IPS-18a (cell line): Measurements from ENCODE around the gene GTF3C6.

Source experiments
- H3K27ac ChIP-seq: one replicate; pipeline ENCODE4 v1.5.1; 2013; ENCODE audit warnings: low read length
- H3K27me3 ChIP-seq: one replicate; pipeline ENCODE4 v1.6.1; 2013; ENCODE audit warnings: mild to moderate bottlenecking, low read length; ENCODE audit not compliant: control insufficient read depth, insufficient read depth
- H3K36me3 ChIP-seq: one replicate; pipeline ENCODE4 v1.6.1; 2013; ENCODE audit warnings: low read depth, low read length; ENCODE audit not compliant: control insufficient read depth
- H3K4me1 ChIP-seq: one replicate; pipeline ENCODE4 v1.6.1; 2013; ENCODE audit warnings: low read depth, low read length; ENCODE audit not compliant: control insufficient read depth
- H3K4me3 ChIP-seq: one replicate; pipeline ENCODE4 v1.5.1; 2013; ENCODE audit warnings: low read length
- H3K9ac ChIP-seq: one replicate; pipeline ENCODE4 v1.6.1; 2013; ENCODE audit warnings: mild to moderate bottlenecking, low read length, moderate library complexity
- H3K9me3 ChIP-seq: one replicate; pipeline ENCODE4 v1.6.1; 2013; ENCODE audit warnings: low read depth, low read length; ENCODE audit not compliant: control insufficient read depth

The GTF3C6 gene

GRCh38 chr6:110958329-110959192, at the start of gene GTF3C6:
GTF3C6 (plus strand) TSS chr6:110958706; CDS start chr6:110958770, 64 bp downstream.
- peaks cover 33% of the 10 kb centered on the region for H3K36me3 ChIP-seq
- no peaks in the 10 kb centered on the region for H3K27me3 ChIP-seq
- H3K27ac ChIP-seq = peak within 1 kb of the TSS; percentile 98
- H3K9ac ChIP-seq = peak within 1 kb of the TSS; percentile 99
- no peaks in the 10 kb centered on the region for H3K9me3 ChIP-seq
- peaks cover 3% of the 10 kb centered on the region for H3K4me1 ChIP-seq
- H3K4me3 ChIP-seq = peak within 1 kb of the TSS; percentile 99

GRCh38 chr6:110930781-110931180, 27.7 kb upstream of the GTF3C6 start:
- Histone ChIP-seq H3K9ac (no peak overlapping the region), H3K27me3 (no peaks in the 10 kb centered on the region), H3K36me3 (no peaks in the 10 kb centered on the region), H3K9me3 (no peaks in the 10 kb centered on the region), H3K27ac (no peak overlapping the region), H3K4me1 (no peaks in the 10 kb centered on the region), H3K4me3 (no peak overlapping the region)

GRCh38 chr6:110933912-110934311, 24.6 kb upstream of the GTF3C6 start:
- Histone ChIP-seq H3K9ac (no peak overlapping the region), H3K9me3 (no peaks in the 10 kb centered on the region), H3K4me3 (no peak overlapping the region), H3K36me3 (no peaks in the 10 kb centered on the region), H3K27ac (no peak overlapping the region), H3K4me1 (no peaks in the 10 kb centered on the region), H3K27me3 (no peaks in the 10 kb centered on the region)

- Histone ChIP-seq H3K4me1 (no peaks in the 10 kb centered on the region), H3K27ac (no peak overlapping the region), H3K4me3 (no peak overlapping the region), H3K9me3 (no peaks in the 10 kb centered on the region), H3K36me3 (no peaks in the 10 kb centered on the region), H3K27me3 (no peaks in the 10 kb centered on the region), H3K9ac (no peak overlapping the region)
These were observed 24.1 kb upstream of the GTF3C6 start for GRCh38 chr6:110934381-110934898.

- Histone ChIP-seq H3K9me3 (no peaks in the 10 kb centered on the region), H3K9ac (no peak overlapping the region), H3K27ac (no peak overlapping the region), H3K4me3 (no peak overlapping the region), H3K4me1 (no peaks in the 10 kb centered on the region), H3K27me3 (no peaks in the 10 kb centered on the region), H3K36me3 (no peaks in the 10 kb centered on the region)
These were observed 23.3 kb upstream of the GTF3C6 start for GRCh38 chr6:110935171-110935570.

GRCh38 chr6:110938171-110938570, 20.3 kb upstream of the GTF3C6 start:
- Histone ChIP-seq H3K9ac (no peak overlapping the region), H3K4me1 (no peaks in the 10 kb centered on the region), H3K9me3 (no peaks in the 10 kb centered on the region), H3K36me3 (no peaks in the 10 kb centered on the region), H3K27me3 (no peaks in the 10 kb centered on the region), H3K27ac (no peak overlapping the region), H3K4me3 (no peak overlapping the region)

- Histone ChIP-seq H3K27me3 (no peaks in the 10 kb centered on the region), H3K9ac (no peak overlapping the region), H3K9me3 (no peaks in the 10 kb centered on the region), H3K4me3 (no peak overlapping the region), H3K27ac (no peak overlapping the region), H3K4me1 (no peaks in the 10 kb centered on the region), H3K36me3 (no peaks in the 10 kb centered on the region)
These were observed 18.9 kb upstream of the GTF3C6 start for GRCh38 chr6:110939429-110940200.

- Histone ChIP-seq H3K4me1 (no peaks in the 10 kb centered on the region), H3K27ac (no peak overlapping the region)
These were observed 13.8 kb upstream of the GTF3C6 start for GRCh38 chr6:110944681-110945151.

GRCh38 chr6:110946498-110946897, 12.0 kb upstream of the GTF3C6 start:
- Histone ChIP-seq H3K36me3 (no peaks in the 10 kb centered on the region), H3K4me1 (no peaks in the 10 kb centered on the region), H3K9me3 (no peaks in the 10 kb centered on the region), H3K27me3 (no peaks in the 10 kb centered on the region), H3K4me3 (no peak overlapping the region), H3K27ac (no peak overlapping the region), H3K9ac (no peak overlapping the region)

More at GRCh38 chr6:110944681-110945151, 13.8 kb upstream of the GTF3C6 start:
- Histone ChIP-seq H3K36me3 (no peaks in the 10 kb centered on the region), H3K9ac (no peak overlapping the region), H3K9me3 (no peaks in the 10 kb centered on the region), H3K4me3 (no peak overlapping the region), H3K27me3 (no peaks in the 10 kb centered on the region)

GRCh38 chr6:110949679-110950285, 8.7 kb upstream of the GTF3C6 start:
- no peak overlapping the region for H3K4me3 ChIP-seq
- H3K27ac ChIP-seq = no peak overlapping the region
- no peaks in the 10 kb centered on the region for H3K27me3 ChIP-seq
- no peaks in the 10 kb centered on the region for H3K9me3 ChIP-seq
- no peak overlapping the region for H3K9ac ChIP-seq
- H3K4me1 ChIP-seq = no peaks in the 10 kb centered on the region
- H3K36me3 ChIP-seq = no peaks in the 10 kb centered on the region

GRCh38 chr6:110950440-110950839, 8.1 kb upstream of the GTF3C6 start:
- Histone ChIP-seq H3K27ac (no peak overlapping the region), H3K9ac (no peak overlapping the region), H3K27me3 (no peaks in the 10 kb centered on the region), H3K9me3 (no peaks in the 10 kb centered on the region), H3K36me3 (no peaks in the 10 kb centered on the region), H3K4me1 (no peaks in the 10 kb centered on the region), H3K4me3 (no peak overlapping the region)
